Raji (cell line): ENCODE results near the gene MED12L.

Source experiments
- POLR2A ChIP-seq: IDR thresholded peaks from 2 replicates; pipeline ENCODE4 v1.6.1; 2011; ENCODE audit warnings: low read depth, low read length, control low read depth; ENCODE audit not compliant: insufficient read depth

MED12L gene

DNA sequence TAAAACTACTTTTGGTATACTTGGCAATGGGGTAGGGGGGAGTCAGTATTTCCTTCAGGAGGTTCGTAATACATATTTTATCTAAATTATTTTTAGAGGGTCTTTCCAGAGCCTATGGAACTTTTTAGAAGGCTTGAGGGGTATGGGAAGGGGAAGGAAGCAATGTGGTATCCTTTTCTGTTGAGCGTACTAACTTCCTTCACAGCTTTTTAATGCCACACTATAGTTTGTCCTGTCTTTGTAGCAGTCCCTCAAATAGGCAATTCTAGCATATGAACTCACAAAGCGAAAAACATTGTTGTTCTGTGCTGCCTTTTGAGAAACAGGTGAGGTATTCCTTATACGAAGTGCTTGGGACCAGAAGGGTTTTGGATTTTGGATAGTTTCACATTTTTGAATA, 266.2 kb downstream of the MED12L start:
- no peak for TF ChIP-seq POLR2A

DNA sequence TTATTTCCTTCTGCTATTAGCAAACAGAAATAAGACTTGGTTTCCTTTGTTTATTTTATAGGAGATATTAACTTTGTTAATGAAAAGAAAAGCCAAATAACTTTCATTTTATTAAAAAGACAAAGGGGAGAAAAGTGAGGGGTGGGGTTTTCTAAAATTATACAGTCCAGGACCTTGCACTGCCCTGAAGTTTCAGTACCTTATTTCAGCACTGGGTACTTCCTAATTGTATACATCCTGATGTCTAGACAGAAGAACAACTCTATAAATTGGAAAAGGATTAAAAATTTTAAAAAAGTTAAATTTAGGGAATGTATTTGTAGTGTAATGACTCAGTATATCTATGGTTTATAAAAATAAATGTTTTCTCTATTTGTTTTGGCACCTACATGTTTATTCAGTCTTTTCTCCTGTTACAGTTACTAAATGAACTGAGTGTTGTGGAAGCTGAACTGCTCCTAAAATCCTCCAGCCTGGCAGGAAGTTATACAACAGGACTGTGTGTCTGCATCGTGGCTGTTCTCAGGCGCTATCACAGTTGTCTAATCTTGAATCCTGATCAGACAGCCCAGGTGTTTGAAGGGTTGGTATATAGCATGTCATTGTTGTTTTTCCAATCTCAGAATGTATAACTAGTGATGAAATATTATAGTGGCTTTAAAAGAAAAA, 271.5 kb downstream of the MED12L start:
- TF ChIP-seq POLR2A: no peak

DNA sequence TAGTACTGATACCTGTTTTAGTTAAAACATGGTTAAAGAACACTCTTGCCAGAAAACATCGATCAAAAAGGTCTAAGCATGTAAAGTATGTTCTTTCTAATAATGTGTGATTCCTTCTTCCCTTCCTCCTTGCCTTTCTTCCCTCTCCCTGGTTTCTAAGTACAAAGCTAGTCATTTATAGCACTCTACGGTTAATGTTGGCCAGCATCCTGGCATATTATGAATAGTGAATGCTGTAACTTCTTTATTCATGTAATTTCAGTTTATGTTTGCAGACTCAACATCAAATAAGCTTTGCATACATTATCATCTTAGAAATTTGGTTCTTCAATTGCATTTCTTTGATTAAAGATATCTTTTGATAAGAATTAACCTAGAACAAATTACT, 272.0 kb downstream of the MED12L start:
- no peak for TF ChIP-seq POLR2A

DNA sequence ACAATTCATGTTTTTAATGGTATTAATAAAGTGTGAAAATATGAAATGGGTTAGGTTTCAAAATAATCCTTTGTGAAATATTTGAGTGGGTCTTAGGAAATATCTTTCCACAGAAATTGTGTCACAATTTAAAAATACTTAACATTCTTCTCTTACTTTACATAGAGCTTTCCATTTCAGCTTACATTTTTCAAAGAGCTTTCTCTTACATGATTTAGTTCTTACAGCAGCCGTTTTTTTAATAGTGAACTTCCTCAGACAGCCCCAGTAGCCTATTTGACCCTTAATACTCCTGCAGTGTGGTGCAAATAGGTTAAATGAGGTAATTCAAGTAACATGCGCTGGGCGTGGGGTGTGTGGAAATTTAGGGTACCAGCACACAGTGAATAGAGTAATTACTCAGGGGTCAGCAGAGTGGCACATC, 277.3 kb downstream of the MED12L start:
- TF ChIP-seq POLR2A: no peak

DNA sequence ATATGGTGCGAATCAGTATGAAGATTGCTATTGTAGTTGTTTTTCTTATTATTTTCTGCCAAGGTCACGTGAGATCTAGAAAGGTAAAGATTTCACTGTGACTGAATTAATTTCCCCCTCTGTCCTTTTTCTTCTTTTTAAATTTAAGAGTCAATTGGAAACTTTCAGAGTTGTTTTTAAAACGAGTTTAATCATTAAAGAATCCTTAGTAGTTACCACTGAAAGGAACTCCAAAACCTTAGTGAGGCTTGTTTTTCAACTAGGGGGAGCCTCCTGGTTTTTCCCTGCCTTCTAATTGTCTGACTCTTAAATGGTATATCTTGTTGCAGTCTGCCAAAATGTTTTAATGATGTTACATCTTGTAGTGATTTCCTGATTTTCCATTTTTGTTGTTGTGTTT, 281.5 kb downstream of the MED12L start:
- TF ChIP-seq POLR2A: no peak

DNA sequence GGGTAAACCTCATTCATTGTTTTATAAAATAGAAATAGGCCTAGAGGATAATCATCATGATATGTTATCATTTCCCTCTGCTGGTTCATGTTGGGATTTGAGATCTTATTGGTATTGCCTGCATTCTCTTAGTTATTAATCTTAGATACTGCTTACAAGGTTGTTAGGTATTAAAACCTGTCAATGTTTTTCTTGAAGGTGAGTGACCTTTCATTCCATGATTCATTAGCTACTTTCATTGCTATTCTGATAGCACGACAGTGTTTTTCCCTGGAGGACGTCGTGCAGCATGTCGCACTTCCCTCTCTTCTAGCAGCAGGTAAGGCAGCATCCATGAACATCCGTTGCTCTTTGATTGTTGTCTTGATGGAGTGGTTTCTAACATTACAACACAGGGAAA, 282.0 kb downstream of the MED12L start:
- no peak for TF ChIP-seq POLR2A

DNA sequence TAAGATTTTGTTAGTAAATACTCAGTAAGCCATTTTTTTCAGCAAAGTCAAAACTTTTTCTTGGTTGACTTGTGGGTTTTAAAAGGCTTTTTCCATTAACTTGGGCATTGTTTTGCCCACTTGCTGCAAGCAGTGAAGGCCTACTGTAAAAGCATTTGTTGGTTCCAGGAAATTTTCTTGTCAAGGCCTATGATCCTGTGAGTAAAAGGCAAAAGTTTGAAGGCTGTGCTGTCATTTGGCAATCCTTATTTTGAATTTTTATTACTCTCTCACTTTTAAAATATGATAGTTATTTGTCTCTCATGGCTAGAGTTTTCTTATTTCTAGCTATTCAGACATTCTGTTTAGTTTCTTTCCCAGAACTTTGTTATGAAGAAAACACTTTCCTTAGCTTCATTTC, 286.1 kb downstream of the MED12L start:
- TF ChIP-seq POLR2A: no peak

DNA sequence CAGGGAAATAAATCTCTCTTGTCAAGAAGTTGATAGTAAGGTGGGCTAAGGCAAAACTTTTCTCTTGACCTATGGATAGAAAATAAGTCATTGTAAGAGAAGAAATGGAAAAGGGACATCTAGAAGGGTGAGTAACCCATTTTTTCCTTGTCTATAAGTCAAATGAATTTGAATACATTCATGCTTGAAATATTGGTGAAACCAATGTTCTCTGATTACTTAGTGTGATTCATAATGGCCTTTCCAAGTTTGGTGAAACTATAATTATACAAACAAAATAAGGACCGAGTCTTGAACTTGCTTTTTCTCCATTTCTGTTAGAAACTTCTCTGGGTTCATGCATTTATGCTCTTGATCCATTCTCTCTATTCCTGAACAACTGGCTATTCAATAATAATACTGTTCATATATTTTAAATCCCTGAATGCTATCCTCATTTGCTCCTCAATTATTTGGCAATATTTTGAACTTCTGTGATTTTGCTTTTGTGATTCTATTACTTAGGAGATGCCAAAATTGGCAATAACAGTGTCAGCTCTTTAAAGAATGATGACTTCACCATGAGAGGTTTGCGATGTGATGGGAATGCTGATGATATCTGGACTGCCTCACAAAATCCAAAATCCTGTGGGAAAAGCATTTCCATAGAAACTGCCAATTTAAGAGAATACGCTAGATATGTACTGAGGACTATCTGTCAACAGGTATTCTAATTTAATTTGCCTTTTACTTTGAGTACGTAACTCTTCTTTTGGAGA, 286.8 kb downstream of the MED12L start:
- TF ChIP-seq POLR2A: no peak

DNA sequence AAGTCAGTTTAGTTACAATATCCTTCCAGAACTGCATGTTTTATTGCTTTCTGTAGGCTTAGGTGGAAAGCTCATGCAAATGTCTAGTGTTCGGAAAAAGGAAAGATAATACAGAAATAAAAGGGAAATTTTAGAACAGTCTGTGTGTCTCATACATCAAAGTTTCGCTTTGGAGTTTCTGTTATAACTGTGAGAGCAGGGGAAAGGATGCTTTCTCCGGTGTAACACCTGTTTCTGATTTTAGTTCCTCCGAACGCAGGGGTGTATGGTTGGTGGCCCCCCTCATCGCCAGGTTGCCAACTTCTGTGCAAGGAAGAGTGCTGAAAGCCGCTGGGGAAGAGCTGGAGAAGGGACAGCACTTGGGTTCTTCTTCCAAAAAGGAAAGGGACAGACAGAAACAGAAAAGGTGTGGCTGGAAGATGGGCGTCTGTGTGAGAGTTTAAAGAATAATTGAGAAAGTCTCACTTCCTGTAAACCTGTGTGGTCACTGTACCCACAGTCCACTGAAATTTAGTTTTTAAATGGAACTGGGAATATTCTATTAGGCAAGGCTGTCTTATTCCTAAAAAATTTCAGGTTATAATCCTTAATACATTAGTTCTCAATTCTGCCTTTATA, 292.4 kb downstream of the MED12L start:
- no peak for TF ChIP-seq POLR2A

DNA sequence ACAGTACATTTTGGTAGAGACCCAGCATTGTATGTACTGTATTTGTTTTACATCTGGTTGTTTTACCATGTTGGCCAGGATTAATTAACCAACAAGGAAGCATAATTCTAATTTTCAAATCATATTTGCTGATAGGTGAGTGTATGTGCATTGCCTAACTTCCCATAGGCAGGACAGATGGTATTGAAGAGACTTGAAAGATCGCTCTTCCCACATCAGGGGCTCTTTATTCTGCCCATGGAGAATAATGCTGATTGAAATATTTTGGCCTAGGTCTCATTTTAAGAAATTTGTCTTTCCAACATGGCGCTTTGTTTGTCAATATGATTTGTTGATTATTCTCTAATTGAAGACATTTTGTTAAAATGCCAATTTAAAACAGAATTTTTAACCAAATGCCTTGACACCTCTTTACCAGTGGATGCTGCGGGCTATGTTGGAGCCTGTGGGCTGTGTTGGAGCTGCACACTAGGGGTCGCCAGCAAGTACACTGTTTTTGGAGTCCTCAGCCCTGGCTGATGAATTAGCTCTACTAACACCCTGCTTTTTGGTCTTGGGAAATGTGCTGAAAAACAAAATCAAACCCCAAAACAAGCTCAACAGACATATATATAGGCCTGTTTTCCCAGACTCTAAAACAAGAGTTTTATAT, 293.7 kb downstream of the MED12L start:
- no peak for TF ChIP-seq POLR2A

DNA sequence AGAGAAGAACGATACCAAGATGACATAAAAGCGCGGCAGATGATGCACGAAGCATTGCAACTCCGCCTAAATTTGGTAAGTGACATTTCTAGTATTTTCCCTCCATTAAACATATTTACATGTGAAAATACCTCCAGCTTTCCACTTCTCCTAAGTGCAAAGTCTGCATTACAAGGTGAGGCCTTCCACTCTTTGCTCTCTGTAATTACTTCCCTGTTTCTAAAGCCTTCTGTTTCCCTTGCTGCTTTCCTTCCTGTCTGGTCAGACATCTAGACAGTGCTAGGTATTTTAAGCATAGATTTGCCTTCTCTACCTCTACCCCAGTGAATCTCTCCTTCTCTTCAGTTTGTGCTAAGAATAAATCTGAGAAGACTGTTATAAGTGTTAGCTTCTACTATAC, 297.2 kb downstream of the MED12L start:
- TF ChIP-seq POLR2A: no peak

DNA sequence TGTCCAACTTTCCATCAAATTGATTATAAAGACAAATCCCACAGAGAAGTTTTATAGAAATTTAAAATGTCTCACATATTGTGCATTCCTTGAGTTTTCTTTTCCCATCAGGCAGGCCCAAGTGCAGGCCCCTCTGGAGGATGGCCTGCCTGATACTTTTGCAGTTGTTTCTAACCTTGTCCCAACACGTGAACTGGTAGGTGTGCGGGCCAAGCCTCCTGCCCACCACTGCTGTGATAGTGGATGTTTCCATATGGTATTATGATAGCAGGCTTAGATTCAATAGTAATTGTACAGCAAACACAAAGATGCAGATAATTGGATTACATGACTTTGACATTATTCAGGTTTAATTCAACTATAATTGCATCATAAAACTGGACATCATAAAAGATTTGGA, 297.6 kb downstream of the MED12L start:
- no peak for TF ChIP-seq POLR2A

DNA sequence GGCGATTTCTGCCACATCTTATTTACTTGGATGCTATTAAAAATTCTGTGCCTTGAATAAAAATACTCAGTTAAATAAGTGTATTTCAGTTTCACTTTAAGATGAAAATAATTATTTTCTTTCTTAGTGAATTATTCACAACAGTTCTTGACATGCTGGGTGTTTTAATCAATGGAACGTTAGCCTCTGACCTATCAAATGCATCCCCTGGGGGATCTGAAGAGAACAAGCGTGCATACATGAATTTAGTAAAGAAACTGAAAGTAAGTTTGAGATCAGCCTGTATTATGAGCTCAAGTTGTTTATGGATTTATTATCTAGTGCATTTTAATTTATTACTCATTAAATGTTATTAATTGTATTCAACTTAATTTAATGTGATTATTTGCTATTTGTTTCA, 298.5 kb downstream of the MED12L start:
- TF ChIP-seq POLR2A: no peak

DNA sequence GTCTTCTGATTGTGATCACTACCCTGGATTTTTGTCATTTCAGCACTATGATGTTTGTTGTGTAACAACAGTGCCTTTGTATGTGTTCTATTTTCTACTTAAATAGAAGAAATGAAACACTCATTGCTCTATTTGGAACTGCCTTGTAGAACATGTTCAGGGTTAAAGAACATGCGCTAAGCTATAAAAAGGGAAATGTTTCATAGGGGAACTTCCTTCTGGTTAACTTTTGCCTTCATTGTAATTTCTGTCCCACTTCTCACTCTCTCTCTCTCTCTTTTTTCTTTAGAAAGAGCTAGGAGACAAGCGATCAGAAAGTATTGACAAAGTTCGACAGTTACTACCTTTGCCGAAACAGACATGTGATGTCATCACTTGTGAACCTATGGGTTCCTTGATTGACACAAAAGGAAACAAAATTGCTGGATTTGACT, 299.3 kb downstream of the MED12L start, which contains the start of gene P2RY12:
TSS of gene P2RY12 (minus strand) at position 13 of the 434 bp plus-strand sequence. CDS start 45,908 bp downstream, outside the sequence.
- no peak for TF ChIP-seq POLR2A

DNA sequence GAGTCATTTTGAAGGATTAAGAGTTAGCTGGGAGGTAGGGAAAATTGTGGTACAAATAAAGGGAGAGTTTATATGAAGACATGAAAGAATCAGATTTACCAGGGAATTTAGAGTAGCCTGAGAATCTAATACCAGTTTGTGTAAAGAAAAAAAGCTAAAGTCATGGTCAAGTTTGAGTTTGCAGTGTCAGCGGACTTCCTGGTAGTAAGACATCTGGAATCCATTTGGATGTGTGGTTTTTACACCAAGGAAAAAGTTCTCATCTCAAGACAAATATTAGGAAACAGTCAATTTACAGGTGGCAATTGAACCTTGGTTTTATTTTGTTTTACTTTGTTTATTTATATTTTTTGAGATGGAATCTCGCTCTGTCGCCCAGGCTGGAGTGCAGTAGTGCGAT, 300.6 kb downstream of the MED12L start:
- TF ChIP-seq POLR2A: no peak
